HG02884 (cell line): ENCODE data around the gene MEP1A.
"Not testable (repeated sequence)": the region's sequence is repeated elsewhere in the genome, so short reads cannot be mapped to it uniquely, and the experiment has no call there.

Source experiments
- ATAC-seq: cut with Tn5 transposase; IDR thresholded peaks from one replicate; pipeline ENCODE4 v1.9.1; 2021; ENCODE audit warnings: mild to moderate bottlenecking, moderate library complexity; ENCODE audit not compliant: unreplicated experiment

The MEP1A gene

DNA sequence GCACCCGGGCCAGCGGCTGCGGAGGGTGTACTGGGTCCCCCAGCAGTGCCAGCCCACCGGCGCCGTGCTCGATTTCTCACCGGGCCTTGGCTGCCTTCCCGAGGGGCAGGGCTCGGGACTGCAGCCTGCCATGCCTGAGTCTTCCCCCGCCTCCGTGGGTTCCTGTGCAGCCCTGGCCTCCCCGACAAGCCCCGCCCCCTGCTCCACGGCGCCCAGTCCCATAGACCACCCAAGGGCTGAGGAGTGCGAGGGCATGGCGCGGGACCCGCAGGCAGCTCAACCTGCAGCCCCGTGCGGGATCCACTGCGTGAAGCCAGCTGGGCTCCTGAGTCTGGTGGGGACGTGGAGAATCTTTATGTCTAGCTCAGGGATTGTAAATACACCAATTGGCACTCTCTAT lies 18.5 kb upstream of the MEP1A start:
- ATAC-seq = not testable (repeated sequence)

DNA sequence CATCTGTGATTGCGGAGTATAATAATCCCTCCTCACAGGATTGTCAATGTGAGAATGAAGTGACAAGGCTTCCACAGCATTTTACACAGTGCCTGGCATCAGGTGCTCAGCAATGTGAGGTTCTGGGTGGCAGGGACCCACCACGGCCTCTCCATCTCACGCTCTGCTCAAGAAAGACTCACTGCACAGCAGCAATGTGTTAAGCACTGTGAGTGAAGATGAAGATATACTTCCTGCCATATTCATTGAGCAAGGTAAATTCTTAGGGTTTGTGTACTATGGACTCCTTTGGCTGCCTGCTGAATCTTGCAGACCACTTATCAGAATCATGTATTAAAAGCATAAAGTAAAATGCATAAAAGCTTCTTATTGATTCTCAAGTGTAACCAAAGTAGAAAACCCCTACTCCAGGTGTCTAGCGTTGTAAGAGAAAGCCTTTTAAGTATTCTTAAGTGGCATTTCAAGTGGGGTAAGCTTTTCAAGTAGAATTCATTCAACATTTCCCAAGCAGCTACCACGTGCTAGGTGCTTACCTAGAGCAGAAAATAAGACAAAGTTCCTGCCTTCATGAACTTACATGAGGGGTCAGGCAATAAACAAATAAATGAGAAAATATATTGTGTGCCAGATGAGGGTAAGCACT lies 17.0 kb upstream of the MEP1A start:
- no peak for ATAC-seq

DNA sequence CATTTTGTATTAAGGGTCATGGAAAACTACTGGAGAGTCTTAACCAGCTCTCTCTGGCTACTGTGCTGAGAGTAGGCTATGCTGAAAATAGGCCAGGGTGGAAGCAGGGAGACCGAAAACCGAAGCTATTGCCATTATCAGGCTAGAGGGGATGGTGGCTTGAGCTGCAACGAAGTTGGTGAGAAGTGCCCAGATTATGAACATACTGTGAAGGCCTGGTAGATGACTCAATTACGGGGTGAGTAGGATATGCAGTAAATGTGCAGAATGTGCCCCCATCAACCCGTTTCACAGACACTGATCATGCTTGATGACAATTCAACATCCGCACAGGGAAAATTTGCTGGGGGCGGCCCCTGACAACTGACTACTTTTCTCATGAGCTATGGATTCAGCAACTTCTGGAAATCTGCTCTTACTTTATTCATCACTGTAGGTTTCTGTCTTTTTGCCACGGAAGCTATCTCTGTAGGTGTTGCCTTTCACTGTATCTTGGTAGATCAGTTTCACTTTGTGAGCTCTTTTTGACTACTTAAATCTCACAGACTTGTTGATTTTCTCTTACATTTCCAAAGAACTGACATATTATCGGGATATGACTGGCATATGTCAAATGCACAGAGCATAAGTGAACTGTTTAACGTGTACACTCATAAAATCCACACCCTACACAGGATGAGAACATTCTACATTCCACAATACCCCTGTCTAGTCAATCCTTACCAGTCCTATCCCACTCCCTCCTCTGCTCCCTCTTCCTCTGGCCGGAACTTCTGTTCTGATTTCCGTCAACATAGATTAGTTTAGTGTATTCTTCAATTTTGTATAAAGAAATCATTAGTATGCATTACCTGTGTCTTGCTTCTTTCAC lies 15.5 kb upstream of the MEP1A start:
- no peak for ATAC-seq

DNA sequence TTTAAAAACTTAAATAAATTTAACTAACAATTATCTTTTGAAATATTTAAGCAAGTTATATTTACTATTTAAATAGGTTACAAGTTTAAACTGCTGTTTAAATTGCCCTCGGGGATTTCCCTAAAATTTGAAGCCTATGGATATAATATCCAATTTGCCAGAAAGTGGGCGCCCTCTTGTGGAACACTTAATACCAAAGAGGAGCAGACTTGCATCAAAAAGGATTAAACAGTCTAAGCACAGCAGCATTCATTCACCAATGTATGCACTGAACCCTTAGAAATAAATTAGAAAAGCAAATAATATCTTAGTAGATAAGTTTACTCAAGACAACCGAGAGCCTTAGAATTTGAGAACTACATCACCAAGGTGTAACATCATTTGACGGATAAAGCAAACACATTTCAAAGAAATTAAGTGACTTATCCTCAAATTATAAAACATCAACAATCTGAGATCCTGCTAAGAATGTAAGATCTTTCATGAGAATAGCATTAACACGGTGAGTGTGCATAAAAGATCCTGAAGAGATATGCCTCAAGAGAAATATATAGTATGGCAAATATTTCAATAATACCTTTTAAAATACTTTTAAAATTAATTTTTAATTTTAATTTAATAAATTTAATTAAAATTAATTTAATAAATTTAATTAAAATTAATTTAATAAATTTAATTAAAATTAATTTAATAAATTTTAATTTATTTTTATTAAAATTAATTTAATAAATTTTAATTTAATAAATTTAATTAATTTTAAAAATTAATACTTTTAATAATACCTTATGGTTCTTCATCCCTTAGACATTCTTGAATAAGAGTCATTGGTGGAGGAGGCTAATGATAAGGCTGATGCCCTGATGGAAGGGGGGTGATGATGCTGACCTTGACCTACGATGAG lies 11.5 kb upstream of the MEP1A start:
- ATAC-seq = no peak

DNA sequence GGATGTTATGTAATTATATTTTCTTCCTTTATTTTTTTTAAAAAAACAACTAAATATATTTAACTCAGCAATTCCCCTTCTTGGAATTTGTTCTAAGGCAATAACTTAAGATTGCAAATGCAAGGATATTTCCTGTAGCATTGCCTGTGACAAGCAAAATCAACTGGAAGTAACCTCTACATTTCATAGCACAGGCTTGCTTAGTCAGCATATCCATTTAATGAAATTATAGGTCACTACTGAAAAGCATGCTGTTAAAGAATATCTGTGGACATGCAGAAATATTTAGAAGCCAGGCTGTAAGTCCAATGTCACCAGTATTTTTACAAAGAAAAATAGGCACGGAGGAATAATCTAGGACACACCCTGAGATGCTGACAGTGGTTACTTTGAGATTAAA lies 8.7 kb upstream of the MEP1A start:
- no peak for ATAC-seq

DNA sequence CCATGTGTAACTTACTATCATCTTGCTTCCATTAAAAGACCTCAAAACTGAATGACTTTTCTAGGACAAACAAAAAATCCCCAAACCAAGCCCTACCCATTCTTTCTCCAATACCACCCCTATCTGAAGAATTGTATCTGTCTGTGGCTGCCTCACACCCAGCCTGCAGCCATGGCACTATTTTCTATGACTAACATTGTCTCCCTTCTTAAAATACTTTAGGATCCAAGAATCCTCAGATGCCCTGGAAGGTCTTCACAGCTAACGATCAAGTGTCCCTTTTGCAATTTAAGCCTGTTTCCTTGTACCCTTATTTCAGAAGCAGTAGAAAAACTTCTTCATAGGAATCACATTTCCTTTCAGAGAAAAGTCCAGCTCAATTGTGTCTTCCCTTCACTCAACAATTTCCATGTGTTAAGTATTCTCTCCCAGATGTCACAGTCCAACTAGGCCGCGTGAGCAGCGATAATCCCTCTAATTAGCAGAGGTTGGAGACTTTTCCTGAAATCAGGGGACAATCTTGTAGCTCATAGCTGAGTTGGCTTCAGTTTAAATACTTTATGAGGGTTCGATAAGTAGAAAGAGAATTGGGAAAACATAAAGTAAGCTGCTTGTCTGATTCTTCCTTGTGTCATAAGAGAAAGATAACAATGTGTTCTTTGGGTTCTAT lies 5.2 kb upstream of the MEP1A start:
- ATAC-seq = no peak

DNA sequence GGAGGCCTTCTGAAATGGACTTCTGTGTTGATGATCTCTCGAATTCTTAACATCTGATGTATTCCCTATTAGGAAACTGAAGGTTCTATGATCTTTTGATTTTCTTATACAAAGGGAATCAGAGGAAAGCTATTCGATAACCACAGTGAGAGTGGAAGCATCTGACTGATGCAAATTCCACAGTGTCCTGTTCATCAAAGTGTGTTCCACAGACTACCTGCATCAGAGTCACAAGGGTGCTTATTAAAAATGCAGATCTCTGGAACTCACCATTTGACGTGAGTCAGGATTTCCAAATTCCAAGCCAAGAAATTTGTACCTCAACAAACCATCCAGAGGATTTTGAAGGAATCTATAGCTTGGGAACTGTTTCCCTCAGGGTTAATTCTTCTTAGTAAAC lies 4.4 kb upstream of the MEP1A start:
- no peak for ATAC-seq

DNA sequence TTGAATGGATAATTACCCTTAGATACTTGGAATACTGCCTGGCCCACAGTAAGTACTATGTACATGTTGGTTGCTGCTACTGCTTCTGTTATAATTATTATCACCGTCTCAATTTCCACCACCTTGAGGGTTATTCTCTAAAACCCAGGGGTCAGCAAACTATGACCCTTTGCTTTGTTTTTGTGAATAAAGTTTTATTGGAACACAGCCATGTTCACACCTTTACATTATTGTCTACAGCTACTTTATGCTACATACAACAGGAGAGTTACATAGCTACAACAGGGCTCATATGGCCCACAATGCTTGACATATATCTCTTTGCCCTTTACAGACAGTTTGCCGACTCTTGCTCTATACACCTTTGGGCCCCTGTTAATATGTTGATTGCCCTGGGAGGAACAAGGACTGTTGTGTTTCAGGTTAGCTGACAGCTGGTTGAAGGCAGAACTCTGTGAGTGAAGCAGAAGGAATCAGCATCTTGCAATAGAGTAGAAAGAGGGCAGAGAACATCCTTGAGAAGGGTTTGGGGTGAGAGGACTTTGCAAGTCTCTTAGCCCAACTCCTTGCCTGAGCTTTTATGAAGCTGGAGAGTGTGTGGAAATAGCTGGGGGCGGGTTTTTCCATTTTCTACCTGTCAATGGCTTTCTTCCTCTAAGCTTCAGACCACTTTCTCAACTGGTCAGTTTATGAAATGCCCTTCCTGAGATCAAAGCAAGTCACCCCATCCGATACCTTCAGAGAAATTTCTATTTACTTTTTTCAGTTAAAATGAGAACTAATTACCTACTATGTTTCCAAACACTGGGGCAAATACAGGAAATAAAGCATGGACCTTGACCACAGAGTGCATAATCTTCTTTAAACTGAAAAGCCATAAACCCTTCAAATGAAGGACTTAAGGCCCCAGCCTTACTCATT lies 3.5 kb upstream of the MEP1A start:
- no peak for ATAC-seq

DNA sequence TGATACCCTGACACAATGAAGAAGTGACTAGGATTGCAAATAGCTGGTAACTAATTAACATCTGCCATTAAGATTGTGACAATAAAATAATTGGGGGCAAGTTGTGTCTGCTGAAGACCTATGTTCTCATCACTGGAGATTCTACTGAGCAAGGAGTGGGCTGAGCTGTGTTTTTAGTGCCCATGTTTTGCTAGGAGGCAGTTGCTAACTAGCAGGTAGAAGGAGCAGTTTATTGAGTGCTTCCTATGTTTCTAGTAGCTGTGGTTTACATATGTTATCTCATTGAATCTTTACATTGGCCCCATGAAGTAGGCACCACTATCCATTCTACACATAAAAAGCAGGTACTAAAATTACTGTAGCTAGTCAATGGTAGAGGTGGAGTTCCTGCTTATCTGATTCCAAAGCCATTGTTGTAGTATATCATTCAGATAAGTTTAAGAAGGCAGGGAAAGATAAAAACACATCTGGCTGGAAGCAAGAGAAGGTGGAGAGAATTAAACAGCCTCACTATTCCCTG lies 2.8 kb upstream of the MEP1A start:
- no peak for ATAC-seq

DNA sequence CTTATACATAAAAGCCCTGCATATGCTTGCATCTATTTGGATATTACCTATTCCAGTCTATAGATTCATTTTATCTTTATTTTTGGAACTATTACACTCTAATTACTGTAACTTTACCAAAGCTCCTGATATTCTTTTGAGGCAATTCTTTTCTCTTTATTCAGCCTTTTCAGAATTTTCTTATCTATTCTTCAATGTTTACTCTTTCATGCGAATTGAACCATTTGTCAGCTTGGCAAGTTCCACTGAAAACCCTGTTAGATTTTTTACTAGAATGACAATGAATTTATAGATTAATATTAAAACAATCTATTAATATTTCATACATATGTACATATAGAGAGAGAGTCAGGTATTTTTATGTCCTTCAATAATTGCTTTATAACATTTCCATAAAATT lies 554 bp upstream of the MEP1A start:
- no peak for ATAC-seq

DNA sequence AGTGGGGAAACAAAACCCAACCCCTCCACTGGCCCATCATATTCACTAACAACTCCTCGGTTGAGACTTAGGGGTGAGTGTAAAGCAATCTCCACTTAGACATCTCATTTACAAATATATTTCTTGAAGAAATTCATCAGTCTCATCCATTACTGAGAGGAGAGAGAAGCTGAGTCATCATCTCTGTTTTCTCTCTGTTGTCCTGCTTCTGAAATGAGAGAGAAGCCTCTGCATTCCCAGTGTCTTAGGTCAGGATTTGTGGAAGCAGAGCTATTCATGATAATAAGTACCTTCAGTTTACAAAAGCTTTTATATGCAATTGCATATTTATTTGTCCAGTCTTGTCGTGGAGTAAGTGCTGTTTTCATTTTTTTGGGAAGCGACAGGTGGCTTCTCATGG lies 879 bp downstream of the MEP1A start:
- no peak for ATAC-seq

DNA sequence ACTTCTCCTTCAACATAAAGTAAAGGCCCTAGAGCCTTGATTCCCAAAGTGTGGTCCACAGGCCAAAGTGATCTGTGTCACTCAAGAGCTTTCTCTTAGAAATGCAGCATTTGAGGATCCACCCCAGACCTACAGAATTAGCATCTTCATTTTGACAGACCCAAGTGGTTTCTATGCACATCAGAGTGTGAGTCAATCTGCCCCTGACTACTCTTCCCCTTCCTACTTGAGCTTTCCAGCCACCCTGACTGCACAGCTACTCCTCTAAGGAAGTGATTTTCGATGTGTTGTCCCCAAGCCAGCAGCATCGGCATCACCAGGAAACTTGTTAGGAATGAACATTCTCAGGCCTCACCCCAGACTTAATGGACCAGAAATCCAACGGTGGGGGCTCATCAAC lies 2.6 kb downstream of the MEP1A start:
- no peak for ATAC-seq

DNA sequence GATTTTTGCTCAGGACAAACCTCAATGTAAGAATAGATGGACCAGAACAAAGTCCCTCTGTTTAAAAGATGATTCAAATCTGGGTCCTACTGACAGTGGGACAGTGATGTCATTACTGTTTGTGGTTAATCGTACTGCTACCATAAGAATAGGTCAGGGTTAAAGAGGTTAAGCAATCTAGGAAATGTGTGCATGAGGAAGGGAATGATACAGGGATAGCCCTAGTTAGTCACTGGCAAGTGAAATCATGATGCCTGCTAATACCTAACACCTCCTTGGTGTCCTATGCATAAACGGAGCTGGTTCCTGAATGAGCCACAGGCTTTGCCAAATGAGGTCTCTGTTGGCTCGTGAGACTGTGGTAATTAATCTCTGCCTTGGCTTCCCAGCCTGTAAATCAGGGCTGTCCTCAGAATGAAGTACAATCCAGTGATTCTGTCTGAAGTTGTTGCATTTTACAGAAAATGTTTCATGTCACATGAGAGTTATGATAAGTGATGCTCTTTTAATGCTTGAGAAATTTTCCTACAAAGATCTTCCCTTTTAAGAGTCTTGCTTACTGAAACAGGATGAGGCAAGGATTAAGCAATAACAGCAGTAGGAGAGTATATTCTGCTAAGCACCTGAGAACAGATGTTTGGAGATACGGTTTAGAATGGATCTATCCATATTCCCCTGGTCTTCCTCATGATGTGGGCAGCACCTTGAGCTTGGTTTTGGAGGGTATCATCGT lies 3.8 kb downstream of the MEP1A start:
- no peak for ATAC-seq

DNA sequence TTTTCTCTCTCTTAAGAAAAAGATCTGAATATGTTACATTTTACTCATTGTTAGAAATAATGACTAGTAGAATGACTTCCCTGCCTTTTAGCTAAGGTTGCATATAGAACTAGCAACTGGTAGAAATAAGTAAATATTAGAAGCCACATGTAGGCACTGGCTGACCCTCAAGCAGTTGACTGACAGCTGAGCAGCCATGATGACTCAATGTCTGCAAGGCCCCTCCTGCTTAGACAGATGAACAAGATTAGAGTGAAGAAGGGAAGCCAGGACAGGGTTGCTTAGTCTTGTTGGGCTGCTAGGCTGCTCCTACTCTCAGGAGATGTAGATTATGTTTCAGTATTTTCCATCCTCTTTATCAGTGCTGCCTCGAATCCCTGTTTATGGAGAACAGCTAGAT lies 6.5 kb downstream of the MEP1A start:
- no peak for ATAC-seq

DNA sequence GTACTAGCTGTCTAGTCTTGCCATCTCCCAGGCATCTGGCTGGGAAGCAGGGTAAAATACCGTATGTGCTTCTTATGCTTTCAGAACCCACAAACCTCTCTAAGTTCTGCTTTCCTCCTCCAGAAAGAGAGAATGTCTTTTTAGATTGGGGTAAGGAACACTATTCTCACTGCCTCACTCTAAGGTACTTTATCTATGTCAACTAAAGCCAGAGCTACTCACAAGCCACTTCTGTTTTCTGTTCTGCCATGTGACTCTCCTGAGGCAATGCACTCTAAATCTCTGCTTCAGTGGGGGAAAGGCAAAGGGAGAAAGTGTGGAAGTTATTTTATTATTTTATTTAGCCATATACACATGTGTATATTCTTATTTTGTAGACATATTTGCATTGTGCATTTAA lies 15.6 kb downstream of the MEP1A start:
- no peak for ATAC-seq

DNA sequence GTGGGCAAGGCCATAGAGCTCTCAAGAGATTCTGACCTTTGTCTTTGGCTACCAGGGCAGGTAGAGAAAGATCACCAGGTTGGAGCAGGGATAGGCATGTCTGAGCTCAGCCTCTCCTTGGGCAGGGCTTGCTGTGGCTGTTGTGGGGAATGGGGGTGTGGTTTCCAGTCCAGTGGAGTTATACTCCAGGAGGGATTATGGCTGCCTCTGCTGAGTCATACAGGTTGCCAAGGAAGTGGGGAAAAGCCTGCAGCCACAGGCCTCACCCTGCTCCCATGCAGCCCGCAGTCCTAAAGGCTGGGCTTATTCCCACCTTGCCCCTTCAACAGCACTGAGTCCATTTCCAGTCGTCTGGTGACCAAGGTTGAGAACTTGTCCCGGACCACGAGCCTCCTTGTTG lies 21.9 kb downstream of the MEP1A start:
- ATAC-seq = no peak

DNA sequence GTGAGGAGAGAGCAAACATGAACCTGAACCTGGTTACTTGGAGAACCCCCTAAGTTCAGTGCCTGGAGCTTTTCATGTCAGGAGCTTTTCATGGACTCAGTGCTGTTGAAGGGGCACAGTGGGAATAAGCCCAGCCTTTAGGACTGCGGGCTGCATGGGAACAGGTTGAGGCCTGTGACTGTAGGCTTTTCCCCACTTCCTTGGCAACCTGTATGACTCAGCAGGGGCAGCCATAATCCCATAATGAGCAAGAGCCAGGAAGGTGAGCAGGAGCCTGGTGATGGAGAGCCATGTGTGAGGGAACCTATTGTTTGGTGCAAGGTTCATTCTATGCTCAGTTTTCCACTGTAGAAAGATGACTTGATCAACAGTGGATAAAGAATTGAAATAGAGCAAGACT lies 23.4 kb downstream of the MEP1A start:
- no peak for ATAC-seq

DNA sequence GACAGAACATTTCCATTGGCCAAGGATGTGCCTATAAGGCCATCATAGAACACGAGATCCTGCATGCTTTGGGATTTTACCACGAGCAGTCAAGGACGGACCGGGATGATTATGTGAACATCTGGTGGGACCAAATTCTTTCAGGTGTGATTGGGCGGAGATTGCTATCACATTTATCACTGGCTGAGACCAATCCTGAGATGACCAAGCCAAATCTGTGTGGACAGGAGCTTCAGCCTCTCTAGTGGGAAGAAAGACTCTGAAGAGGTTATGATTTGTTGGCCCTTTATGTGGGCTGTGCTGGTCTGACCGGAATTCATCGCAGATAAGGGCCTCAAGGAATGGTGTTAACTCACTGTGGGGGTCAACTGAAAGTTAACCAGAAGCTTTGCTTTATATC lies 26.4 kb downstream of the MEP1A start:
- ATAC-seq = no peak

DNA sequence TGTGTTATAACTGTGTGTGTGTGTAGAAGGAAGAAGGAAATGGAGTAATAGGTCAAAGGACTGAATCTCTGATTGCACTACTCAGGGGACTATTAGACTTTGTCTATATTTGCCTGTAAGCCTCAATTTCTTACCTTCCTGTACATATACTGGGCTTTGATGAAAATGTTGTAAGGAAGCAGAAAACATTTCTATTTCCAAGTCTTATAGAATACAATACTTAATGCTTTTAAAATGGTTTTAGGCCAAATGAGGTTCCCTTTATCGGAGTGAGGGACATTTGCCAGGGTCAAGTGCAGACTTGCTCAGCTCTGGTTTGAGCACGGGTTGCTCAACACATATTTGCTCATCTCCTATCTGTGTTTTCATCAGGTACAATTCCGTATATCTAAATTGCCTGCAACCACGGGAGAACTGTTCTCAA lies 28.3 kb downstream of the MEP1A start:
- no peak for ATAC-seq
